HG02759 (cell line): ENCODE results near the gene SUMO4.

Experiments used
- ATAC-seq: cut with Tn5 transposase; IDR thresholded peaks from one replicate; pipeline ENCODE4 v1.9.1; 2021; ENCODE audit warnings: mild to moderate bottlenecking, moderate library complexity; ENCODE audit not compliant: unreplicated experiment

Gene SUMO4

DNA sequence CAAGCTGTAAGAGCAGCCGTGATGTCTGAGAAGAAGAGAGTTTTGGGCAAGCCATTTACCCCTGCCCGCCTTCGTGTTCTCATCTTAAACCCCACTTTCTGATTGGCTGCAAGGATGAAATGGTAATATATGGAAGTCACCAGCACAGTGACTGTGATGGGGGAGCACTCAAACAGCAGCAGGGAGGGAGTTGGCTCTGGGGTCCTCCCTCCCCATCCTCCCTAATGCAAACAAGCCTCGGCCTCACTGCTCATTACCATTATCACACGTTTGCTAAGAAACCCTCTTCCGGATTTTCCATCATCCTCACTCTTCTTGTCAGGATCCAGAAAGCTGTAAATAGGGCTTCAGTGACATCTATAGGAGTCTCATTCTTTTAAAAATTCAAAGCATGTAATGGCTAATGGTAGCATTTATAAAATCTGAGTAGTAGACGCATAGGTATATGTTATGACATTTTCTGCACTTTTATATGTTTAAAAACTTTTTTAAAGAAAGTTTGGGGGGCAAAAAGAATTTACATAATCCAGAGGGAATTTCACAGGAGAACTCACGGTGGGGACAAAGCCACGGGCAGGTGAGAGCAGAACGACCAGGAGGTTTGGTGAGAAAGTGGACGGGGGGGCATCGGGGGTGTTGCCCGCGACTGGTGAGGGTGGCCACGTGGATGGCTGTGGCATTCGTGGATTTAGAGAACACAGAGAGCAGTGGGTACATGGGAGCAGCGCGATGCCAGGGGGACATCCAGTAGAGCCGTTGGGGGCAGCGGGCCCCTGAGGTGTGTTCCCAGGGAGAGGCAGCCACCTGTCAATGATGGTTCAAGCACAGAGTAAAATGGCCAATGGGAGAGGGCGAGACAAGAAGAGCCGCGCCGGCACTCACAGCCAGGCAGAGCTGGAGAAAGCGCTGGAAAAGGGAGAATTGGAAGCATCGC is 29.6 kb downstream of the SUMO4 start:
- ATAC-seq, result no peak

DNA sequence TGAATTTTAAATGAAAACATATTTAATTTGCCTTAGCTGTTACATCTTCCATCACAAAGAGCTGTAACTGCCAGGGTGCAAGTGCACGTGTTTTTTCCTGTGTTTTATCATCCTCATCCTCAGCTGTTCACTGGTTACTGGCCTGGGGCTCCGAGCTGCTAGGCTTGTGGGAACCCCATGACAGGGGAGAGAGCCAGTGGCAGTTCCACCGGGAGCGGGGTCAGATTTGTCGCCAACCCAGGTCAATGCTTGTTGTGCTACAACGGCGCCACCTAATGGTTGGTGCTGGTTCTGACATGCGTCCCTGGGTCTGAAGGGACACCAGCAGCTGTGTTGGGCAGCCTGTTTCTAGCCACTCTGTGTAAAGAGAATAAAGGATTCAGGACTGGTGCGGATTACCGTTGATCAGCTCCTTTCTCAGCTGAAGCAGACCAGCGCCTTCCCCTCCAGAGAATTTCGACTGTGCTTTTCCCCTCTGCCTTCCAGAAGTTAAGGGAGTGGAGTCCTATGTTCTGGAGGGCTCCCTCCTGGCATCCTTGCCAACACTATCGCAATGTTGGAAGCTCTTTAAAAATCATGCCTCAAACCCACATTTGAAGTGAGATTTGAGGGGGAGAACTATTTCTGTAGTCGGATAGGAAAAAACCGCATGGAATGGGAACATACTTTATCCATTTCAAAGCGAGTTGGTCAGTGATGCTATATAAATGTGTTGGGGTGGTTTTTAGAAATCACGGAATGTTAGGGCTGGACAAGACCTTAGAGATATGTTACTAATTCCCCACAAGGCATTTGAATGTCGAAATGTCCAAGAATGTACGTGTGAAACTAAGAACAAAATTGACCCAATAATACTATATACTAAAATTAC is 32.1 kb downstream of the SUMO4 start:
- ATAC-seq, result peak; percentile 92

DNA sequence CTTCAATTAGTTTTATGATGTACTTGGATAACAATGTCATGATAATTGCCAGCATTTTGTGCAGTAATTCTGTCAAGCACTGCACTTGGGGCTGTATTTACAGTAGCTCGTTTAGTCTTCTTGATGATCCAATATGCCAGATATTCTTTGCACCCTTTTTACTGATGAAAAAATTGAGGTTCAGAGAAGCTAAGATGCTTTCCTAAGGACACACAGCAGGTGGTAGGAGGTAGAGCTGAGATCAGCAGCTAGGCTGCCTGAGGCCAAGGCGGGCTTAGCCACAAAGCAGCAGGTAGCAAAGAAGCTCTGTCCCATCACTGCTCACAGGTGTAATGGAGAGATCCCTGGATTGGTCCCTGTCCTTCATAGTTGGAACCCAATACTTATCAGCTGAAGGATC is 33.3 kb downstream of the SUMO4 start:
- ATAC-seq, result no peak

DNA sequence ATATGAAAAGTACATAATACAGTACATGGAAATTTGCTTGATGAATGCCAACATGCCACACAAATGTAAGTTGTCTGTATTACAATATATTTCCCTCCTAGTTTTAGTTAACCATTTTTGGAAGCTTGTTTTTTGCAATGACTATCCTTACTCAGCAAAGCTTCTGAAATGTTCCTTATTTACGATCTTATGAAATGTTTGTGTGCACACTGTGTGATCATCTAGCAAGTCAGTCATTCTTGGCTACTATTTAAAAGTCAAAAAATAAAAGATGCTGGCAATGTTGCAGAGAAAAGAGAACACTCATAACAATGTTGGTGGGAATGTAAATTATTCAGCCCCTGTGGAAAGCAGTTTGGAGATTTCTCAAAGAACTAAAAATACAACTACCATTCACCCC is 33.8 kb downstream of the SUMO4 start:
- no peak for ATAC-seq

DNA sequence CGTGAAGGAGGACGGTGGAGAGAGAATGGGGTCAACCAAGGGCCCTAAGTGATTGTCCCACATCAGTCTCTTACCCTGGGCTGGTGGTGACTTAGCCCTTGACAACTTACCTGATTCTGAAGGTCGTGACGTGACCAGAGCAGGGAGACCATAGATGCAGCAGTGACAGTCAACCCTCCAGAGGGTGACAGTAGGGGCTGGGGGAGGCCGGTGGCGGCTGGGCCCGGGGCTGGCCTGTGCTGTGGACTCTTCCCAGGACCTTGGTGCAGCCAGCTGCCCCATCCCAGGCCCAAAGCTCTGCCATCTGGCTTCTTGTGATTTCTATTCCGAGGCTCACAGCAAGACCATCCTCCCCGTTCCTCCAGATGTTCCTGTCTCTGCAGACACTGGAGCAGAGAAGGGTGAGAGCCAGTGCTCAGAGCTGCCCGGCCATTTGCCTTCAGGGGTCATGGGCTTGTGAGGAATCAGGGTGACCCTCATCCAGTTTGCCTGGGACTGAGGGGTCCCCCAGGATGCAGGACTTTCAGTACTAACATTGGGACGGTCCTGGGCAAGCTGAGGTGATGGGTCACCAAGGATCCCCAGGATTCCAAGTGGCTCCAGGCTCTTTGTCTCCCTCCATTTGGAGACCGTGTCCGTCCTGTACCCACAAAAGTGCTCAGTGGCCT is 36.0 kb downstream of the SUMO4 start:
- ATAC-seq, result no peak

DNA sequence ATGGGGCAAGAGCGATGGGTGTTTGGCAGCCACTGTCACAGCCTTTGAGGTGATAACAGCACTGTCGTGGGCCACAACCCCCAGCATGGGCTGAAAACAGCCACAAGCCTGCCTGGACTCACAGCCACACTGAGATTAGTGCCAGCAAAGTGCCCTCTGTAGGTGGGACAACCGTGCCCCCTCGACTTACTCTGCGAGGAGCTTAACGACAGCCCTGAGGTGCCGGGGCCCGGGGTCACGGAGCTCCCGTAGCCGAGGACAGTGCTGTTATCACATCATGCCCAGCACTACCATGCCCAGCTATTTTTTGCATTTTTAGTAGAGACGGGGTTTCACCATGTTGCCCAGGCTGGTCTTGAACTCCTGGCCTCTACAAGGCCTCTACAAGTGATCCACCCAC is 36.6 kb downstream of the SUMO4 start:
- no peak for ATAC-seq

DNA sequence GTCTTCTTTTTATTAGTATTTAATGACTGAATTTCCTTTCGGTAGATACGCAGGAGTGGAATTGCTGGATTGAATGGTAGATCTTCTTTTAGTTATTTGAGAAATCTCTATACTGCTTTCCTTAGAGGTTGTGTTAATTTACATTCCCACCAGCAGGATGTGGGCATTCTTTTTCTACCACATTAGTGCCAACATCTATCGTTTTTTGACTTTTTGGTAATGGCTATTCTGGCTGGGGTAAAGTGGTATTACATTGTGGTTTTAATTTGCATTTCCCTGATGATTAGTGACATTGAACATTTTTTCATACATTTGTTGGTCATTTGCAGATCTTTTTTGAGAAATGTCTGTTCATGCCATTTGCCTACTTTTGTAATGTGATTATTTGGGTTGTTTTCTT is 37.1 kb downstream of the SUMO4 start:
- no peak for ATAC-seq

GRCh38 chr6:149438855-149439254 is 38.8 kb downstream of the SUMO4 start:
- no peak for ATAC-seq

- no peak for ATAC-seq
These were observed 39.6 kb downstream of the SUMO4 start for GRCh38 chr6:149439626-149440025.

DNA sequence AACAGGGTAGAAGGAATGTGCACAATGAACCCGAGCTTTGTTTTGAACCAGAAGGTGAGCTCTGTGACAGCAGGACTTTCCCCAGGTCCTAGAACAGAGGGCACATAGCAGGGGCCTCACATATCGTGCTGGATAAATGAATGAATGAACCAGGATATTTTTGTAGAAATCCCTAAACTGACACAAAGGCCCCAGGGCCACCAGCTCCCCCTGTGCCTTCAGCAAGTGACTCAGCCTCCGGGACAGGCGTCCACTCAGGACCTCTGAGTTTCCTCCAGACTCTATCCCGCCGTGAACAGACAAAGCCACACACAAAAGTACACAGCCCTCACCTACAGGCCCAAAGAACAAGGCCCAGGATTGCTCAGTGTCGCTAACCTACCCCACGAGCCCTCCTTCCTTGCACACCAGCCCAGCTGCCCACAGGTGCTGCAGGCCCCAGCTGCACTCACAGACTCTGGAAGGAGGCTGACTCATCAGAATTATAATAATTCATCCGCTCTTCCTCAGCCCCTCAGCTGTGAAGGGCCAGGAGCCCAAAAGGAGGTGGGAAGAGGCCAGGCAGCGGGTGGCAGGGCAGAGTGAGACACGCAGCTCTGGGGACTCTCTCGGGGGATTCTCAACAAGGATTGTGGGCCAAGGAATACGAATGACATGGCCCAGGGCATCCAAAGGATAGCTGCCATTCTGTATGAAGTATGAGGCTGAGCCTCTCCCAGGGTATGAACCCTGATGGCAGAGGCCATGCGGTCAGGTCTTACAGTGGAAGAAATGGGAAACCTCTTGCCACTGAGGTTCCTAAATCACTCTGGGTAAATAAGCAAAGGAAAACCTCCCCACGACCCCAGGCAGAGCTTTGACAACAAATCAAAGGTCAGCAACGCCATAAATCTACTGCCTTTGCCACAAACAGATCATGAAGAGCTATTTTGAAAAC is 40.9 kb downstream of the SUMO4 start:
- no peak for ATAC-seq

DNA sequence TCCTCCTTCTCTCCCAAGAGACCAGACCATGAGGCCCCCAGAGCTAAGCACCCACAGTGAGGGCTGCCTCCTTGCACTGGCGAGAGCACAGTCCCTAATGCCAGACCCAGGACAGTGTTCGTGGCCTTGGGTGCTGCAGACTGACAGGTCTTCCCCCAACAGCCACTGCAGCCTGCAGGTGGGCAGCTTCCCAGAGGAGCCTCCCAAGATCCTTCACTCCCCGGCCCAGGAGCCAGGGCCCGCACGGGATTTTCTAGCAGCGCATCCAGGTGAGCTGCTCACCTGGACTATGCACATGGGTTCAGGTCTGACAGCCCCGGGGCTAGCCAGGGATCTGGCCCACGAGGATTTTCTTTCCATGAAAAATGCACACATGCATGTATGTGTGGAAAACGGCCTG is 41.7 kb downstream of the SUMO4 start:
- no peak for ATAC-seq

DNA sequence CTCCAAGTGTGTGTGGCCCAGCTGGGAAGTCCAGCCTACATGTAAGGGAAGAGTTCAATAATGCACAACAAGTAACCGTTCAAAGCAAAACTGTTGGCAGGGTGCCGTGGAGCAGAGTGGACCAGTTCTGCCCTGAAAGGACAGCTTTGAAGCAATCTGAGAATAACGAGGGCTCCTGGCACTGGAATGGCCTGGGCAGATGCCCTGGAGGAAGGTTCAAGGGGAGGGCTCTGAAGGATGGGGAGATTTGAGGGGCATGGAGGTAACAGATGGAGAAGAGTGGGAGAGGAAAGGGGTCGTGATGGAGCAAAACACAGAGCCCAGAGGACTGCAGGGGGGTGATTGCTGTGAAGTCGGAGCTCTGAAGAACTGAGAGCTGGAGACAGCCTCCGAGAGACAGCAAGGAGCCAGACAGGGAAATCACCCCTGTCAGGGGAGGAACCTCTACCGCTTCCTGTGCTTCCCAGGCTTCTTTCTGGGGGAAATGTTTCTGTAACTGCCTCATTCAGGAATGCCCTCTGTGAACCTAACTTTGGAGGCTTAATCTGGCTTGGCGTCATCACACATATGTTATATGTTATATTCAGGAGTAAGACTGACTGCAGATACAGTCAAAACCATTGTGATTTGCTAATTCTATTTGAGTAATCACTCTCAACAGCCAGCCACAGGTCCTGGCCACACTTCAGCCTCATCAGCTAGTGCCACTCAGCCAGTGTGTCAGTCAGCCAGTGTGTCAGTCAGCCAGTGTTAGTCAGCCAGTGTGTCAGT is 43.5 kb downstream of the SUMO4 start:
- no peak for ATAC-seq

- ATAC-seq, result peak; percentile 13
These were observed 44.5 kb downstream of the SUMO4 start for GRCh38 chr6:149444360-149445094.

DNA sequence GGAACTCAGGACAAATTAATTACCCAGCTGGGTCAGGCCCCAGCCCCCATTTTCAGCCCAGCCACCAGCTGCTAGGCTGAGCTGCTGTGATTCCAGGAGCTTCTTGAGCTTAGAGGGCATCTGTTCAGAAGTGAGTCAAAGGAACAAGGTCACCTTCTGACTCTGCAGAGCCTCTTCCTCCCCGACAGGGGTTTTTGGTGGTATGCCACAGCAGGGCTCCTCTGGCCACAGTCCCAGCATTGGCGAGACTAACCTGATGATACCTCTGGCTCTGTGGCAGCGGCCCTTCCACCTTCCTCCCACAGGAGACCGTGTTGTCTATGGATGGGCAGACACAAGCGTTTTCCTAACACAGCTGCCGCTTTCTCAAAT is 45.0 kb downstream of the SUMO4 start:
- ATAC-seq, result peak; percentile 68

DNA sequence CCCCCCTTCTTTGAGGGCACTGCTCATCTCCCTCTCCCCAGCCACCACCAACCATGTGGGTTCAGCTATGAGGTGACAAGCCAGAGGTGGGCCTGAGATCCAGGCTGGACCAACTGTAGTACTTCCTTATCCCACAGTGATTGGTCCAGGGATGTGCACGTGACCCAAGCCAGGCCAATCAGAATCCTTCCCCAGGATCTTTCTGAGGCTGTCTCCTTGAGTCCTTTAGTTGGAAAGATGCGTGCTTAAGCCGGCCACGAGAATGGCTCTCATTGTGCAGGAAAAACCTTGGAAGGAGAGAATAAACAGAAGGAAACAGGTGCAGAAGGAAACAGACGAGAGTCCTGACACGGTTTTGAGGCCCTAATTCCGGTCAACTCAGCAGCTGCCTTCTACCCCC is 45.5 kb downstream of the SUMO4 start:
- ATAC-seq, result peak; percentile 23

GRCh38 chr6:149446791-149447376 is 46.8 kb downstream of the SUMO4 start:
- ATAC-seq, result no peak

DNA sequence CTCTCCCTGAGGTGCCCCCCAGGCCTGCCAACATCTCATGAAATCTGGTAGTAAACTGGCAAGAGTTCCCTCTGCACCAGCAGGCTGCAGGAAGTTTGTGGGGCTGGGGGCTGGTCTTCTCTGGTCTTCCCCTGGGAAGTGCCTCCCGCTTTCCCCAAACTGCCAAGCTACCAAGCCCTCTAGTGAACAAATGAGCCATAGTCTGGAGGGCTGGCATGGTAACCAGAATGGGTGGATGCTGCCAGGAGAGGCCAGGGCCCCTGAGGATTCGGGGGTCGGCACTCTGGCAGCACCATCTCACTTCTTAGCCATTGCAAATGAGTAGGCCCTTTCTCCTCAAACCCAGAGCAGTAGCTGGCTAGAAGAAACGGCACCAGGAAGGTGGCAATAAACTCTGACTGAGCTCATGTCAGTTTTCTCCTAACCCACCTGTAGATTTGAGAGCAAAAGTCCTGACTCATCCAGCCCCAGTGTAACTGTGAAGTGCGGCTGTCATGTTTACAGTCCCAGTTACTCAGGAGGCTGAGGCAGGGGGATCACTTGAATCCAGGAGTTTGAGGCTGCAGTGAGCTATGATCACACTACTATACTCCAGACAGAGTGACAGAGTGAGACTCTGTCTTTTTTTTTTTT is 48.9 kb downstream of the SUMO4 start:
- no peak for ATAC-seq
